KBM-7 (cell line): ENCODE data around the gene SAMD3.
"Not testable (repeated sequence)": the region's sequence is repeated elsewhere in the genome, so short reads cannot be mapped to it uniquely, and the experiment has no call there.

Source experiments
- DNase-seq: peaks from one replicate; pipeline ENCODE4 v3.0.0-alpha.2; 2015
- in situ Hi-C: fragments of 300-500 bp; cut with MboI; formaldehyde crosslinking; loops from 2 replicates; pipeline ENCODE4 v1.14.3; 2020; ENCODE audit warnings: low sequenced_read_pairs, low pct_unique_long_range_greater_than_20kb, mixed read lengths

Gene SAMD3

DNA sequence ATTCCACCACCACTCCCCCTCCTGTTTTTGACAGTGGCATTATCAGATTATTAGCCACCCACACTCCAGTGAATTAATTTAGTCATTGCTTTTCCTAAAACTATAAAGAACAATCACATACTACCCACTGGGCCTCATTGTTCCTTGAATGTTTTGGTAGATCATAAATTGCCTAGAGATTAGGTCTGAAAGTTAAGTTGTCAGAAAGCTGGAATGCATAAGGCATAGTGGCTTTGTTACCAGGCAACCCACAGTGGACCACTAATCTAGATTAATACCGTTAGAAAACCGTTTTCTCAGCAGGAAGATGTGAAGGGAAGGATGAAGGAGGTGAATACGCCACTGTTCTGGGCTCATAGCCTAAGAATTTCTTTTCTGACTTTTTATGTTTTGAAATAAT is 75.6 kb downstream of the SAMD3 start:
- in situ Hi-C loops = no loop called here
- no peak for DNase-seq

- no peak for DNase-seq
- in situ Hi-C loops = no loop called here
Measured at GRCh38 chr6:130143709-130144108, 79.0 kb downstream of the SAMD3 start.

DNA sequence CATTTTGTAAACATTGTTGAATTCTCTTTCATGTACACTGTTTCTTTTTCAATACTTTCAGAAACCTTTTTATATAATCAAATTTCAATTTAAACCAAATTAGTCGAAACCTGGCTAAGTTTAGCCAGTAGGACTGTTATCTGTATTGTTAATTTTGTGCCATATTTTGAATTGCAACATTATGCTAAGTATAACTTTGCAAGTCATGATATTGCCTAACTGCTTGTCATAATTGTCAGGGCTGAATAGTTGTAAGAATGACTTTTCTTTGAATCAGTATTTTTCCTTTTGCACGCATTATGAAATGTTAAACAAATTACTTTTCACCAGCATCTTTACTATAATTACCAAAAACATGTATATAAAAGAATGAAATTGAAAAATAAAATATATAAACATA is 82.7 kb downstream of the SAMD3 start:
- in situ Hi-C loops = no loop called here
- DNase-seq = no peak

GRCh38 chr6:130138909-130139242 is 83.9 kb downstream of the SAMD3 start:
- DNase-seq = no peak
- in situ Hi-C loops = no loop called here

GRCh38 chr6:130138116-130138908 is 84.4 kb downstream of the SAMD3 start:
- no peak for DNase-seq
- in situ Hi-C loops = no loop called here

DNA sequence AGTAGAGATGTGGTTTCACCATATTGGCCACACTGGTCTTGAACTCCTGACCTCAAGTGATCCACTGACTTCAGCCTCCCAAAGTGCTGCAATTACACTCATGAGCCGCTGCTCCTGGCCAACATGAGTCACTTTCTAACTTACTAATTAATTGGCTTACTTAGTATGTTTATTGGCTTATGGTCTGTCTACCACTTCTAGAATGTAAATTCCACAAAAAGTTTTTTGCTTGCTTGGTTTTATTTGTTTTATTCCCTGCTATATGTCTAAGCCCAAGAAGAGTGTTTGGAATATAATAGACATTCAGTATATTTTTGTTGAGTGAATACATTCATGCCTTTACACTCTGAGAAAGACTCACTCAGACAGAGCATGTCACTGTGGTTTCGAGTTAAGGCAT is 86.0 kb downstream of the SAMD3 start:
- in situ Hi-C loops = no loop called here
- DNase-seq = no peak

DNA sequence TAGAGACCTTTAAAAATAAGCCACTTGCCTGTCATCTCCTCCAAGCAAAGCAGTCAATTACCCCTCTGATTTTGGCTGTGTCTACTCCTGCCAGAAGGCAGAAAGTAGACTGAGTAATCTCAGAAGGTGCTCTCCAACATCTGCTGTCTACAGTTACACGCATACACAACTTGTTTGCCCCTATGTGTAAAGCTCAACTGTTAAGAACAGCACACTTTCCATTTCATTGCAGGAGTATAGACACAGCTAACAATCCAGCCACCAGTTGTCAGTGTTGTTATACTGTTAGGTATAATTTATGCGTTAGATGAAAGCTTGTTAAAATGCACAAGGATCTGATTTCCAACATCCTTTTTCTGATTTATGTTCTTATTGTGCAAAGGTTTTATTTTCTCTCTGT is 88.2 kb downstream of the SAMD3 start:
- in situ Hi-C loops = no loop called here
- DNase-seq = no peak

- in situ Hi-C loops = no loop called here
- no peak for DNase-seq
Measured at GRCh38 chr6:130132286-130132701, 90.5 kb downstream of the SAMD3 start.

- in situ Hi-C loops = no loop called here
- DNase-seq = no peak
Measured at GRCh38 chr6:130129762-130130246, 92.9 kb downstream of the SAMD3 start.

DNA sequence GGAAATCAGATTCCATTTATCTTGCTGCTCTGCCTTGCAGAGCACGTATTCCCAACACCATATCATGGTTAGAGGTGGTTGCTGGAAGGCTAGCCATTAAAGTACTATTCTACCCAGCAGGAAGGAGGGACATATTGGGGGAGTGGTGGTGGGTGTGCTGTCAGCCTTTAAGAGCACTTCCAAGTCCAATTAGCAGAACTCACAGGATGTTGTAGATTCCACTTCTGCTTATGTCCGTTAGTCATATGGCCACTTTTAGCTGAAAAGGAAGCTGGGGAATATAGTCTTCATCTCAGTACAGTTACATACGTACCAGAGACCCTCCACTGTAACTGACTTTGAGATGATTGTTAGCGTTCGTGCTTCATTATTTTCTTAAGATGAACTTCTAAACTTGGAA is 94.4 kb downstream of the SAMD3 start:
- in situ Hi-C loops = no loop called here
- peak; percentile 35 for DNase-seq

- DNase-seq = no peak
- in situ Hi-C loops = no loop called here
Measured at GRCh38 chr6:130127195-130127594, 95.6 kb downstream of the SAMD3 start.

GRCh38 chr6:130122243-130122642 is 100.5 kb downstream of the SAMD3 start:
- DNase-seq = no peak
- in situ Hi-C loops = no loop called here

DNA sequence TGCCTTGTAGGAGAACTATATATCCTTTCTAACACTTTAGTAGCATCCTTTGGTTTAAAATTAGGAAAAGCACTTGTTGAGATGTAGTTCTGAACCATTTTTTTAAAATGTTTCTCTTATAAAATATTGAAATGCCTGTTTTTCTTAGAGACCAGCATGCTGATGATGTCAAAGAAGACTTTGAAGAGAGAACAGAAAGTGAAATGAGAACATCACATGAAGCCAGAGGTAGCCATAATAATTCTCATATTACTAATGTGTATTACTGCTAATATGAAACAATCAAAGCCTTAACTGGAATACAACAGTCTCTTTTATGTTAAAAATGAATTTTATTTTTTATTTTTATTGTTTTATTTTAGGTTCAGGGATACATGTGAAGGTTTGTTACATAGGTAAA is 102.0 kb downstream of the SAMD3 start:
- in situ Hi-C loops = no loop called here
- no peak for DNase-seq

- DNase-seq = no peak
- in situ Hi-C loops = no loop called here
Measured at GRCh38 chr6:130119211-130119610, 103.5 kb downstream of the SAMD3 start.

- in situ Hi-C loops = no loop called here
- DNase-seq = no peak
Measured at GRCh38 chr6:130118236-130118635, 104.5 kb downstream of the SAMD3 start.

- in situ Hi-C loops, DNase-seq: not testable (repeated sequence)
Measured at GRCh38 chr6:130117187-130117701, 105.5 kb downstream of the SAMD3 start.

GRCh38 chr6:130116273-130116672 is 106.5 kb downstream of the SAMD3 start:
- in situ Hi-C loops = no loop called here
- DNase-seq = no peak

DNA sequence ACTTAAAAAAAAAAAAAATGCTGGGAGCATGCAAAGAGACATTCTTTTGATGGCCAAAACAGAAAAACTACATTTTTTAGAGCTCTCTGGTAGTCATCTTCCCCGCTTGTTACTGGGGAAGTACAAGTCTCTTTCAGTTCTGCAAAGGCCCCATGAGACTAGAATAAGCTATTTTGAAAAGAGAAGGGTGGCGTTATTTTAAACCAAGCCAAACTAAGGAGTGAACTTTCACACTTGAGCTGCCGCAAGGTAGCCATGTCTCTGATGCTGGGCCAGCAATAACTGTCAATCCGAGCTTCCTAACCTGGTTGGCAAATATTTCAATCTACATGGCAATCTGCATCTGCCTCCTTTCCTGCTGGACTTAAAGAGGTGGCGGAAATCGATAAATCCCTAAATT is 107.7 kb downstream of the SAMD3 start:
- no peak for DNase-seq
- in situ Hi-C loops = no loop called here

GRCh38 chr6:130113201-130113710 is 109.5 kb downstream of the SAMD3 start:
- in situ Hi-C loops = no loop called here
- no peak for DNase-seq

GRCh38 chr6:130111031-130111430 is 111.7 kb downstream of the SAMD3 start:
- DNase-seq = no peak
- in situ Hi-C loops = no loop called here

DNA sequence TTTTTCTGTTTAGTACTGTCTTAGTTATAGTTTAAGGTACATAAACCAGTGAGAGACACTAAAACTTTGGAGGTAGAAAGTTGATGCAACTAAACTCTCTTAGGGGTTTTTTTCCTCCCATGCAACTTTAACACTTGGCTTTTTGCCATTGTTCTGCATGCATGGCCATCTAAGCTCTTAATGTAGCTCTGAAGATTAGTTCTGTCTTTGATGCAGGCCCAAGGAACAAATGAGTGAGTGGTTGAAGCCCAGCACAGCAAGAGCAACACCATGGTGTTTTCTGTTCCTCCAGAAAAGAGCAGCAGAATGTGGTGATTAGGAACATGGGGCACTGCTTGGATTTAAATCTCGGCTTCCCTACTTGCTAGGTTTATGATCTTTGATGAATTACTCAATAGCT is 115.0 kb downstream of the SAMD3 start:
- in situ Hi-C loops = no loop called here
- no peak for DNase-seq
